ENCODE measurements around the gene ESYT1.

DNA sequence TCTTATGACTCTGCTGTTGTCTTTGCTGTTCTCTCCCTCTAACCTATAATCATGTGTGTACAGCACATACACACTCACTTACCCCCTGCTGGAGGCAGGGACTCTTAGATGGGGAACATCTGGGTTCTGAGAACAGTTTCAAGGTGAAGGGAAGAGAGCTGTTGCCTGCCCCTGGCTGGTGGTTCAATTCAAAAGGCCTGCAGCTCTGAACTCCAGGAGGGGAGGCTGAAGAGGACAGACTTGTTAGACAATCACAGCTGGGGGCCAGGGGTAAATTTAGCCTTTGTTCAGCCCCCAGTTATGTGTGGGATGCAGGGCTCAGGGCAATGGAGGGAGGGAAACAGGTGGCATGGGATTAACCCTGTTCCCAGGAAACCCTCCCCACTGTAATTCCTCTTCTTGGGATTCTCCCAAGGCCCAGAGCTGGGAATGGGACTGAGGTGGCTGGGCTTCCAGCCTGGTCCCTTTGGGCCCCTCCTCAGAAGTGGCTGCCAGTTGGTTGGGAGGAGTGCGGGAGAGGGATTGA is 26.2 kb downstream of the ESYT1 start:
- TF ChIP-seq ZNF768 (tag by site-specific recombination; IDR thresholded peaks at IDR 0.05) = no peak
- TF ChIP-seq CTCF (tag by site-specific recombination; IDR thresholded peaks at IDR 0.05) = no peak
- no peak for TF ChIP-seq KLF8 (tag by site-specific recombination; IDR thresholded peaks at IDR 0.05)
- TF ChIP-seq, protein P1, sequence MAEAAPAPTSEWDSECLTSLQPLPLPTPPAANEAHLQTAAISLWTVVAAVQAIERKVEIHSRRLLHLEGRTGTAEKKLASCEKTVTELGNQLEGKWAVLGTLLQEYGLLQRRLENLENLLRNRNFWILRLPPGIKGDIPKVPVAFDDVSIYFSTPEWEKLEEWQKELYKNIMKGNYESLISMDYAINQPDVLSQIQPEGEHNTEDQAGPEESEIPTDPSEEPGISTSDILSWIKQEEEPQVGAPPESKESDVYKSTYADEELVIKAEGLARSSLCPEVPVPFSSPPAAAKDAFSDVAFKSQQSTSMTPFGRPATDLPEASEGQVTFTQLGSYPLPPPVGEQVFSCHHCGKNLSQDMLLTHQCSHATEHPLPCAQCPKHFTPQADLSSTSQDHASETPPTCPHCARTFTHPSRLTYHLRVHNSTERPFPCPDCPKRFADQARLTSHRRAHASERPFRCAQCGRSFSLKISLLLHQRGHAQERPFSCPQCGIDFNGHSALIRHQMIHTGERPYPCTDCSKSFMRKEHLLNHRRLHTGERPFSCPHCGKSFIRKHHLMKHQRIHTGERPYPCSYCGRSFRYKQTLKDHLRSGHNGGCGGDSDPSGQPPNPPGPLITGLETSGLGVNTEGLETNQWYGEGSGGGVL (tag by site-specific recombination; IDR thresholded peaks at IDR 0.05) = no peak
- TF ChIP-seq ZNF221 (tag by site-specific recombination; IDR thresholded peaks at IDR 0.05; ENCODE audit: borderline replicate concordance) = no peak
- TF ChIP-seq ZBTB11 (tag by site-specific recombination; conservative IDR thresholded peaks at IDR 0.05; ENCODE audit: low read depth) = no peak
